Measurements from ENCODE around the gene CSTPP1. TPM values are rescaled to one million over a fixed set of nuclear protein-coding genes. Genes with fewer than 3 reads are reported as not detected.

The CSTPP1 gene
- total and polyA plus RNA-seq, 2 of the 4 experiments (the other 2 are of a cell fraction) = 22.0 to 35.7 TPM

DNA sequence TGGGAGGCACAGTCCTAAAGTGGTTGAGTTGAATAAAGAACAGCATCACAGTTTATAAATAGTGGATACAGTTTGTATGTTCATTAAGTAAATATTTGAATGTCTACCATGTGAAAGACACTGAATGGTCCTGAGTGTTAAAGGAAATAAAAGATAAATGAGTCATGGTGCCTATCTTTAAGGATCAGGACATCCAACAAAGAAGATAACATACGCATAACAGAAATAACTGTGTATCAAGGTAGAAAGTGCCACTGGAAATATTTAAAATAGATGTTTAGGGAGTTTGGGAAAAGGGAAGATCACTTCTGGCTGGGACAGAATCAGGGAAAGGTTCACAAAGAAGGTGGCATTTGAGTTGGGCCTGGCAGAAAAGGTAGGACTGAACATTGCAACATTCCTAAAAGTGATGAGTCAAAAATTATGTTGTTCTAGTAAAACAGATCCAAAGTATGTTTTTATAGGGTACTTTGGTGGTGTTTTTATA, 41.5 kb downstream of the CSTPP1 start:
- intact Hi-C loops (cut with micrococcal nuclease) (no loop called here), in situ Hi-C loops (cut with MboI; ENCODE audit: low sequenced_read_pairs) (no loop called here), dilution Hi-C loops (cut with HindIII; ENCODE audit: low sequenced_read_pairs, unreplicated experiment) (no loop called here)
- Histone ChIP-seq H3K36me3 (ENCODE audit: control insufficient read depth, insufficient read depth, low read length) (no peaks in the 10 kb centered on the region), H3K14ac (replicated peaks; ENCODE audit: low read depth, low read length) (no peak overlapping the region), H4K20me1 (ENCODE audit: insufficient read depth, low read length) (peaks cover 4% of the 10 kb centered on the region; the same call in 1 of the 2 replicates), H3K4ac (ENCODE audit: low read depth, low read length) (no peak overlapping the region), H3K79me1 (ENCODE audit: low read depth in 1 of 2, low read length in 2 of 2) (peaks cover 0 to 11% of the 10 kb centered on the region in 2 experiments; a peak in 2 of 4 replicates), H2BK120ac (ENCODE audit: low read depth, low read length) (no peak overlapping the region), H3K27ac (ENCODE audit: insufficient read depth, low read length) (no peak overlapping the region), H4K8ac (ENCODE audit: low read depth in 2 of 2, low read length in 2 of 2) (no peak overlapping the region), H4K5ac (ENCODE audit: low read depth, low read length) (no peak overlapping the region), H3K23ac (ENCODE audit: low read depth, low read length) (no peak overlapping the region), H3K9me3 (ENCODE audit: control insufficient read depth, insufficient read depth, low read length) (no peaks in the 10 kb centered on the region), H3K18ac (ENCODE audit: low read depth, low read length) (no peak overlapping the region), H2BK5ac (ENCODE audit: low read depth, low read length, poor library complexity, severe bottlenecking) (no peak overlapping the region), H3K9ac (ENCODE audit: low read depth, low read length) (no peak overlapping the region), H3K4me1 (ENCODE audit: control insufficient read depth, insufficient read depth, low read length) (peaks cover 7% of the 10 kb centered on the region), H3K56ac (ENCODE audit: extremely low read depth, insufficient read depth, low read length) (no peak overlapping the region), H3K4me2 (ENCODE audit: low read depth, low read length) (peak overlapping the region; percentile 58; the same call in 1 of the 2 replicates), H2BK20ac (ENCODE audit: low read depth, low read length) (peak overlapping the region; percentile 38; the same call in 1 of the 2 replicates), H2AK9ac (replicated peaks; ENCODE audit: low read depth, low read length, poor library complexity) (no peak overlapping the region), H4K91ac (ENCODE audit: insufficient read depth, low read depth, low read length) (no peak overlapping the region), H2AK5ac (ENCODE audit: low read depth, low read length) (no peak overlapping the region), H3K4me3 (ENCODE audit: insufficient read depth, low read depth, low read length) (no peak overlapping the region), H2AFZ (replicated peaks; ENCODE audit: low read length, poor library complexity) (no peak overlapping the region), H2BK15ac (ENCODE audit: low read depth, low read length) (peak overlapping the region; percentile 26; the same call in 1 of the 3 replicates), H3K9me1 (ENCODE audit: insufficient read depth, low read length) (peaks cover 6% of the 10 kb centered on the region), H3K27me3 (ENCODE audit: control insufficient read depth, insufficient read depth, low read length) (no peaks in the 10 kb centered on the region)
- BruUV-seq (replicated peaks) = no TSS peak
- TF ChIP-seq CHD1 (IDR thresholded peaks at IDR 0.05; ENCODE audit: low read depth, low read length) (no peak), RAD21 (IDR thresholded peaks at IDR 0.05; ENCODE audit: low read length) (no peak), RCOR1 (IDR thresholded peaks at IDR 0.05; ENCODE audit: insufficient replicate concordance, low read length) (no peak), CEBPB (IDR thresholded peaks at IDR 0.05; ENCODE audit: low read depth, low read length) (peak; percentile 74), ELK1 (IDR thresholded peaks at IDR 0.05; ENCODE audit: borderline replicate concordance, low read depth, low read length) (no peak), RFX5 (IDR thresholded peaks at IDR 0.05; ENCODE audit: low read depth, low read length) (no peak), POLR2A (IDR thresholded peaks at IDR 0.05; ENCODE audit: low read depth, low read length) (no peak), MXI1 (IDR thresholded peaks at IDR 0.05; ENCODE audit: borderline replicate concordance, low read depth, low read length) (no peak)
- ChIA-PET POLR2A (ENCODE audit: unreplicated experiment) (no interaction called here), CTCF (no interaction called here)
- no CpG with 5 or more reads among the region's 1 CpG for WGBS, 2 experiments (ENCODE audit: extremely low coverage in 2 of 2, insufficient read length in 1 of 2)
- peak; percentile 52 for DNase-seq
- peak; percentile 81 for ATAC-seq (ENCODE audit: low read depth)
